Measurements from ENCODE around the gene KLRC2.
"Not testable (repeated sequence)": the region's sequence is repeated elsewhere in the genome, so short reads cannot be mapped to it uniquely, and the experiment has no call there.

KLRC2 gene

GRCh38 chr12:10398168-10398567 lies 37.6 kb downstream of the KLRC2 start:
- ChIA-PET POLR2A (no interaction called here), CTCF (interaction anchor here (0.7 kb wide), 1 partner anchor 134 kb away, joined by 3 read pairs; no protein-coding TSS in a partner anchor)
- Histone ChIP-seq H3K4me3 (ENCODE audit: low read depth, low read length) (no peak overlapping the region), H3K9me3 (ENCODE audit: control insufficient read depth, insufficient read depth, low read depth, low read length) (no peaks in the 10 kb centered on the region), H3K4me1 (ENCODE audit: control insufficient read depth, insufficient read depth, low read length) (peaks cover 8% of the 10 kb centered on the region), H3K36me3 (ENCODE audit: control insufficient read depth in 2 of 2, insufficient read depth in 1 of 2, low read length in 2 of 2) (no peaks in the 10 kb centered on the region), H3K27ac (ENCODE audit: extremely low read depth, low read depth, low read length) (no peak overlapping the region)
- no peak for TF ChIP-seq ZNF354C (tag by site-specific recombination; IDR thresholded peaks at IDR 0.05; ENCODE audit: borderline replicate concordance, low read depth)
- no peak for TF ChIP-seq GLI2 (tag by site-specific recombination; IDR thresholded peaks at IDR 0.05; ENCODE audit: borderline replicate concordance, low read depth)
- no peak for TF ChIP-seq ZNF214 (tag by site-specific recombination; IDR thresholded peaks at IDR 0.05; ENCODE audit: borderline replicate concordance)
- no peak for TF ChIP-seq ZFP3 (tag by site-specific recombination; IDR thresholded peaks at IDR 0.05; ENCODE audit: low read depth)

GRCh38 chr12:10397296-10397695 lies 38.5 kb downstream of the KLRC2 start:
- TF ChIP-seq ZNF777 (tag by site-specific recombination; IDR thresholded peaks at IDR 0.05; ENCODE audit: borderline replicate concordance) (no peak), ZNF354C (tag by site-specific recombination; IDR thresholded peaks at IDR 0.05; ENCODE audit: borderline replicate concordance, low read depth) (no peak), ZNF624 (tag by site-specific recombination; IDR thresholded peaks at IDR 0.05) (no peak), ZBTB48 (tag by site-specific recombination; IDR thresholded peaks at IDR 0.05) (no peak), ZNF10 (tag by site-specific recombination; IDR thresholded peaks at IDR 0.05) (no peak), ZNF645 (tag by site-specific recombination; IDR thresholded peaks at IDR 0.05) (no peak), ZFP41 (tag by site-specific recombination; IDR thresholded peaks at IDR 0.05; ENCODE audit: borderline replicate concordance) (no peak), ZNF837 (tag by site-specific recombination; IDR thresholded peaks at IDR 0.05) (no peak), WT1 (tag by site-specific recombination; IDR thresholded peaks at IDR 0.05) (no peak), ZNF223 (tag by site-specific recombination; IDR thresholded peaks at IDR 0.05) (no peak), ZNF169 (tag by site-specific recombination; IDR thresholded peaks at IDR 0.05) (no peak), ZNF37A (tag by site-specific recombination; IDR thresholded peaks at IDR 0.05) (no peak), ZNF555 (tag by site-specific recombination; conservative IDR thresholded peaks at IDR 0.05) (no peak), ZNF626 (tag by site-specific recombination; IDR thresholded peaks at IDR 0.05) (no peak), ZNF18 (tag by site-specific recombination; IDR thresholded peaks at IDR 0.05) (no peak), OVOL3 (tag by site-specific recombination; IDR thresholded peaks at IDR 0.05) (no peak), ZBTB26 (tag by site-specific recombination; optimal IDR thresholded peaks at IDR 0.05) (no peak), ZNF76 (tag by site-specific recombination; IDR thresholded peaks at IDR 0.05; ENCODE audit: borderline replicate concordance, low read depth) (no peak)
- POLR2A ChIA-PET = no interaction called here
- CTCF ChIA-PET = interaction anchor here (0.7 kb wide), 1 partner anchor 133 kb away, joined by 3 read pairs; no protein-coding TSS in a partner anchor
- no peak overlapping the region for H3K4me3 ChIP-seq (ENCODE audit: low read depth, low read length)
- no peaks in the 10 kb centered on the region for H3K9me3 ChIP-seq (ENCODE audit: control insufficient read depth, insufficient read depth, low read depth, low read length)
- no peak overlapping the region for H3K27ac ChIP-seq (ENCODE audit: extremely low read depth, low read depth, low read length)
- peaks cover 13% of the 10 kb centered on the region for H3K4me1 ChIP-seq (ENCODE audit: control insufficient read depth, insufficient read depth, low read length)
- H3K36me3 ChIP-seq (ENCODE audit: control insufficient read depth in 2 of 2, insufficient read depth in 1 of 2, low read length in 2 of 2) = no peaks in the 10 kb centered on the region

- H3K36me3 ChIP-seq (ENCODE audit: control insufficient read depth in 2 of 2, insufficient read depth in 1 of 2, low read length in 2 of 2); H3K4me3 ChIP-seq (ENCODE audit: low read depth, low read length); H3K27ac ChIP-seq (ENCODE audit: extremely low read depth, low read depth, low read length); POLR2A ChIA-PET; CTCF ChIA-PET; H3K9me3 ChIP-seq (ENCODE audit: control insufficient read depth, insufficient read depth, low read depth, low read length): not testable (repeated sequence)
- H3K4me1 ChIP-seq (ENCODE audit: control insufficient read depth, insufficient read depth, low read length) = peaks cover 19% of the 10 kb centered on the region
These were observed 39.6 kb downstream of the KLRC2 start for GRCh38 chr12:10396176-10396575.
